Measurements from ENCODE around the gene NTRK2.
A peak's percentile ranks its signal among the peaks of the same experiment; 100 is the strongest.

Gene NTRK2

GRCh38 chr9:84799251-84799650, 129.7 kb downstream of the NTRK2 start:
- Histone ChIP-seq H3K36me3 (ENCODE audit: control insufficient read depth, insufficient read depth, low read length) (no peaks in the 10 kb centered on the region), H3K27ac (ENCODE audit: low read depth, low read length) (no peak overlapping the region), H3K27me3 (ENCODE audit: control insufficient read depth, insufficient read depth, low read length) (no peaks in the 10 kb centered on the region), H3K9me3 (ENCODE audit: control insufficient read depth, insufficient read depth, low read length) (no peaks in the 10 kb centered on the region), H3K4me3 (ENCODE audit: low read depth, low read length) (no peak overlapping the region), H3K9ac (ENCODE audit: low read depth, low read length) (no peak overlapping the region), H3K4me1 (ENCODE audit: control insufficient read depth, insufficient read depth, low read length) (no peaks in the 10 kb centered on the region)

GRCh38 chr9:84804951-84805694, 135.6 kb downstream of the NTRK2 start:
- 0 out of 2 replicates have a peak, but pooled peaks cover under 1% of the 10 kb centered on the region for H3K4me1 ChIP-seq (ENCODE audit: control insufficient read depth, insufficient read depth, low read length)
- no peak overlapping the region for H3K27ac ChIP-seq (ENCODE audit: low read depth, low read length)
- H3K9ac ChIP-seq (ENCODE audit: low read depth, low read length) = no peak overlapping the region
- H3K36me3 ChIP-seq (ENCODE audit: control insufficient read depth, insufficient read depth, low read length) = no peaks in the 10 kb centered on the region
- H3K4me3 ChIP-seq (ENCODE audit: low read depth, low read length) = no peak overlapping the region
- no peaks in the 10 kb centered on the region for H3K27me3 ChIP-seq (ENCODE audit: control insufficient read depth, insufficient read depth, low read length)
- no peaks in the 10 kb centered on the region for H3K9me3 ChIP-seq (ENCODE audit: control insufficient read depth, insufficient read depth, low read length)

GRCh38 chr9:84807431-84807830, 137.9 kb downstream of the NTRK2 start:
- Histone ChIP-seq H3K9me3 (ENCODE audit: control insufficient read depth, insufficient read depth, low read length) (no peaks in the 10 kb centered on the region), H3K9ac (ENCODE audit: low read depth, low read length) (no peak overlapping the region), H3K27ac (ENCODE audit: low read depth, low read length) (no peak overlapping the region), H3K27me3 (ENCODE audit: control insufficient read depth, insufficient read depth, low read length) (no peaks in the 10 kb centered on the region), H3K4me1 (ENCODE audit: control insufficient read depth, insufficient read depth, low read length) (peaks cover 22% of the 10 kb centered on the region), H3K36me3 (ENCODE audit: control insufficient read depth, insufficient read depth, low read length) (no peaks in the 10 kb centered on the region), H3K4me3 (ENCODE audit: low read depth, low read length) (no peak overlapping the region)

- H3K4me3 ChIP-seq (ENCODE audit: low read depth, low read length) = no peak overlapping the region
- H3K27me3 ChIP-seq (ENCODE audit: control insufficient read depth, insufficient read depth, low read length) = no peaks in the 10 kb centered on the region
- H3K36me3 ChIP-seq (ENCODE audit: control insufficient read depth, insufficient read depth, low read length) = no peaks in the 10 kb centered on the region
- H3K9ac ChIP-seq (ENCODE audit: low read depth, low read length) = no peak overlapping the region
- H3K9me3 ChIP-seq (ENCODE audit: control insufficient read depth, insufficient read depth, low read length) = no peaks in the 10 kb centered on the region
- H3K4me1 ChIP-seq (ENCODE audit: control insufficient read depth, insufficient read depth, low read length) = peaks cover 27% of the 10 kb centered on the region
- no peak overlapping the region for H3K27ac ChIP-seq (ENCODE audit: low read depth, low read length)
Measured at GRCh38 chr9:84807870-84808390, 138.4 kb downstream of the NTRK2 start.

GRCh38 chr9:84808416-84808815, 138.9 kb downstream of the NTRK2 start:
- Histone ChIP-seq H3K9ac (ENCODE audit: low read depth, low read length) (no peak overlapping the region), H3K4me1 (ENCODE audit: control insufficient read depth, insufficient read depth, low read length) (peaks cover 28% of the 10 kb centered on the region), H3K9me3 (ENCODE audit: control insufficient read depth, insufficient read depth, low read length) (no peaks in the 10 kb centered on the region), H3K27me3 (ENCODE audit: control insufficient read depth, insufficient read depth, low read length) (no peaks in the 10 kb centered on the region), H3K4me3 (ENCODE audit: low read depth, low read length) (no peak overlapping the region), H3K27ac (ENCODE audit: low read depth, low read length) (no peak overlapping the region), H3K36me3 (ENCODE audit: control insufficient read depth, insufficient read depth, low read length) (no peaks in the 10 kb centered on the region)

GRCh38 chr9:84811072-84811750, 141.7 kb downstream of the NTRK2 start:
- Histone ChIP-seq H3K4me3 (ENCODE audit: low read depth, low read length) (no peak overlapping the region), H3K9ac (ENCODE audit: low read depth, low read length) (no peak overlapping the region), H3K27ac (ENCODE audit: low read depth, low read length) (peak overlapping the region; percentile 22), H3K27me3 (ENCODE audit: control insufficient read depth, insufficient read depth, low read length) (no peaks in the 10 kb centered on the region), H3K9me3 (ENCODE audit: control insufficient read depth, insufficient read depth, low read length) (no peaks in the 10 kb centered on the region), H3K4me1 (ENCODE audit: control insufficient read depth, insufficient read depth, low read length) (peaks cover 28% of the 10 kb centered on the region), H3K36me3 (ENCODE audit: control insufficient read depth, insufficient read depth, low read length) (no peaks in the 10 kb centered on the region)

- H3K9ac ChIP-seq (ENCODE audit: low read depth, low read length) = no peak overlapping the region
- peak overlapping the region; percentile 22 for H3K27ac ChIP-seq (ENCODE audit: low read depth, low read length)
- no peaks in the 10 kb centered on the region for H3K27me3 ChIP-seq (ENCODE audit: control insufficient read depth, insufficient read depth, low read length)
- H3K4me3 ChIP-seq (ENCODE audit: low read depth, low read length) = no peak overlapping the region
- no peaks in the 10 kb centered on the region for H3K36me3 ChIP-seq (ENCODE audit: control insufficient read depth, insufficient read depth, low read length)
- H3K4me1 ChIP-seq (ENCODE audit: control insufficient read depth, insufficient read depth, low read length) = peaks cover 28% of the 10 kb centered on the region
- no peaks in the 10 kb centered on the region for H3K9me3 ChIP-seq (ENCODE audit: control insufficient read depth, insufficient read depth, low read length)
Measured at GRCh38 chr9:84811751-84812074, 142.2 kb downstream of the NTRK2 start.

GRCh38 chr9:84812355-84812754, 142.8 kb downstream of the NTRK2 start:
- H3K27me3 ChIP-seq (ENCODE audit: control insufficient read depth, insufficient read depth, low read length) = no peaks in the 10 kb centered on the region
- no peaks in the 10 kb centered on the region for H3K9me3 ChIP-seq (ENCODE audit: control insufficient read depth, insufficient read depth, low read length)
- no peak overlapping the region for H3K27ac ChIP-seq (ENCODE audit: low read depth, low read length)
- H3K9ac ChIP-seq (ENCODE audit: low read depth, low read length) = no peak overlapping the region
- H3K4me3 ChIP-seq (ENCODE audit: low read depth, low read length) = no peak overlapping the region
- H3K4me1 ChIP-seq (ENCODE audit: control insufficient read depth, insufficient read depth, low read length) = peaks cover 28% of the 10 kb centered on the region
- H3K36me3 ChIP-seq (ENCODE audit: control insufficient read depth, insufficient read depth, low read length) = no peaks in the 10 kb centered on the region

GRCh38 chr9:84812847-84813246, 143.3 kb downstream of the NTRK2 start:
- Histone ChIP-seq H3K4me3 (ENCODE audit: low read depth, low read length) (no peak overlapping the region), H3K9me3 (ENCODE audit: control insufficient read depth, insufficient read depth, low read length) (no peaks in the 10 kb centered on the region), H3K4me1 (ENCODE audit: control insufficient read depth, insufficient read depth, low read length) (peaks cover 28% of the 10 kb centered on the region), H3K27ac (ENCODE audit: low read depth, low read length) (no peak overlapping the region), H3K27me3 (ENCODE audit: control insufficient read depth, insufficient read depth, low read length) (no peaks in the 10 kb centered on the region), H3K36me3 (ENCODE audit: control insufficient read depth, insufficient read depth, low read length) (no peaks in the 10 kb centered on the region), H3K9ac (ENCODE audit: low read depth, low read length) (no peak overlapping the region)

- H3K9me3 ChIP-seq (ENCODE audit: control insufficient read depth, insufficient read depth, low read length) = no peaks in the 10 kb centered on the region
- H3K4me1 ChIP-seq (ENCODE audit: control insufficient read depth, insufficient read depth, low read length) = peaks cover 35% of the 10 kb centered on the region
- H3K27ac ChIP-seq (ENCODE audit: low read depth, low read length) = no peak overlapping the region
- H3K9ac ChIP-seq (ENCODE audit: low read depth, low read length) = no peak overlapping the region
- no peaks in the 10 kb centered on the region for H3K36me3 ChIP-seq (ENCODE audit: control insufficient read depth, insufficient read depth, low read length)
- no peaks in the 10 kb centered on the region for H3K27me3 ChIP-seq (ENCODE audit: control insufficient read depth, insufficient read depth, low read length)
- no peak overlapping the region for H3K4me3 ChIP-seq (ENCODE audit: low read depth, low read length)
Measured at GRCh38 chr9:84815554-84815953, 146.0 kb downstream of the NTRK2 start.

GRCh38 chr9:84817038-84817437, 147.5 kb downstream of the NTRK2 start:
- no peak overlapping the region for H3K9ac ChIP-seq (ENCODE audit: low read depth, low read length)
- H3K9me3 ChIP-seq (ENCODE audit: control insufficient read depth, insufficient read depth, low read length) = no peaks in the 10 kb centered on the region
- no peaks in the 10 kb centered on the region for H3K27me3 ChIP-seq (ENCODE audit: control insufficient read depth, insufficient read depth, low read length)
- H3K4me3 ChIP-seq (ENCODE audit: low read depth, low read length) = no peak overlapping the region
- H3K27ac ChIP-seq (ENCODE audit: low read depth, low read length) = no peak overlapping the region
- H3K4me1 ChIP-seq (ENCODE audit: control insufficient read depth, insufficient read depth, low read length) = peaks cover 22% of the 10 kb centered on the region
- no peaks in the 10 kb centered on the region for H3K36me3 ChIP-seq (ENCODE audit: control insufficient read depth, insufficient read depth, low read length)
